Measurements from ENCODE around the gene TMC4. TPM values are rescaled to one million over a fixed set of nuclear protein-coding genes. Genes with fewer than 3 reads are reported as not detected.
"Not testable (repeated sequence)": the region's sequence is repeated elsewhere in the genome, so short reads cannot be mapped to it uniquely, and the experiment has no call there.

The TMC4 gene
- 1 to 10 TPM in 1 of 4 donors, under 1 TPM in 2, not detected in 1; 0.16 to 3.1 (median 0.31) TPM for total RNA-seq

GRCh38 chr19:54172471-54173358 lies at the start of gene TMC4:
Gene TMC4 (minus strand): TSS chr19:54173160. CDS start chr19:54173117, 43 bp downstream.
- peak within 1 kb of the TSS in 1 of 2 donors; percentile 16 for H3K4me3 ChIP-seq
- peaks cover 38% of the 10 kb centered on the region for H3K27me3 ChIP-seq
- WGBS, 2 donors (ENCODE audit: low coverage in 1 of 2) = 10 to 60% methylated on average over 1 to 3 of the region's 13 CpGs
- H3K9me3 ChIP-seq = no peaks in the 10 kb centered on the region
- H3K36me3 ChIP-seq = peaks cover 0 to 7% of the 10 kb centered on the region in 2 donors
- H3K4me1 ChIP-seq = peaks cover 0 to 11% (median 0%) of the 10 kb centered on the region in 3 donors
- H3K27ac ChIP-seq = peak within 1 kb of the TSS in 2 of 4 donors; percentile 27 to 40
- ATAC-seq = no peak
- TF ChIP-seq POLR2A (IDR thresholded peaks at IDR 0.05) = no peak
- TF ChIP-seq POLR2AphosphoS5 (IDR thresholded peaks at IDR 0.05) = no peak
- no peak for TF ChIP-seq EP300 (IDR thresholded peaks at IDR 0.05)
- TF ChIP-seq CTCF (IDR thresholded peaks at IDR 0.05) = no peak

GRCh38 chr19:54221947-54222346 lies 49.0 kb upstream of the TMC4 start:
- H3K36me3 ChIP-seq = not testable (repeated sequence)

GRCh38 chr19:54219702-54220101 lies 46.7 kb upstream of the TMC4 start:
- H3K27me3 ChIP-seq = peaks cover 39% of the 10 kb centered on the region
- ATAC-seq, H3K4me3 ChIP-seq, H3K9me3 ChIP-seq, H3K4me1 ChIP-seq, H3K36me3 ChIP-seq, H3K27ac ChIP-seq: not testable (repeated sequence)
- no CpG with 5 or more reads among the region's 5 CpGs for WGBS, 2 donors (ENCODE audit: low coverage in 1 of 2)

More at GRCh38 chr19:54221947-54222346, 49.0 kb upstream of the TMC4 start:
- ATAC-seq, H3K4me1 ChIP-seq, H3K9me3 ChIP-seq, H3K4me3 ChIP-seq, H3K27ac ChIP-seq: not testable (repeated sequence)
- peaks cover 45% of the 10 kb centered on the region for H3K27me3 ChIP-seq
- WGBS, 2 donors (ENCODE audit: low coverage in 1 of 2) = no CpG with 5 or more reads among the region's 7 CpGs

- Histone ChIP-seq H3K27me3 (peaks cover 38% of the 10 kb centered on the region), H3K27ac (no peak overlapping the region), H3K36me3 (no peaks in the 10 kb centered on the region), H3K9me3 (no peaks in the 10 kb centered on the region), H3K4me3 (no peak overlapping the region), H3K4me1 (no peaks in the 10 kb centered on the region)
- ATAC-seq = no peak
- whole genome bisulfite sequencing, 2 donors (ENCODE audit: low coverage in 1 of 2) = 80 to 82% methylated on average over 5 to 12 of the region's 27 CpGs
- no peak for TF ChIP-seq CTCF (IDR thresholded peaks at IDR 0.05)
- TF ChIP-seq POLR2AphosphoS5 (IDR thresholded peaks at IDR 0.05) = no peak
- no peak for TF ChIP-seq POLR2A (IDR thresholded peaks at IDR 0.05)
- TF ChIP-seq EP300 (IDR thresholded peaks at IDR 0.05) = no peak
These were observed 46.2 kb upstream of the TMC4 start for GRCh38 chr19:54218960-54219661.

- Histone ChIP-seq H3K4me3 (no peak overlapping the region), H3K36me3 (no peaks in the 10 kb centered on the region), H3K27ac (no peak overlapping the region), H3K27me3 (peaks cover 29% of the 10 kb centered on the region), H3K9me3 (no peaks in the 10 kb centered on the region), H3K4me1 (no peaks in the 10 kb centered on the region)
- no peak for ATAC-seq
- TF ChIP-seq EP300 (IDR thresholded peaks at IDR 0.05) (no peak), POLR2A (IDR thresholded peaks at IDR 0.05) (no peak), CTCF (IDR thresholded peaks at IDR 0.05) (no peak), POLR2AphosphoS5 (IDR thresholded peaks at IDR 0.05) (no peak)
- 37 to 65% methylated on average over 2 to 4 of the region's 8 CpGs for WGBS, 2 donors (ENCODE audit: low coverage in 1 of 2)
These were observed 45.3 kb upstream of the TMC4 start for GRCh38 chr19:54218259-54218658.

GRCh38 chr19:54217517-54218247 lies 44.7 kb upstream of the TMC4 start:
- ATAC-seq = not testable (repeated sequence)

More at GRCh38 chr19:54217517-54218247, 44.7 kb upstream of the TMC4 start:
- H3K4me1 ChIP-seq, H3K4me3 ChIP-seq, H3K27ac ChIP-seq, H3K36me3 ChIP-seq, H3K9me3 ChIP-seq: not testable (repeated sequence)
- WGBS, 2 donors (ENCODE audit: low coverage in 1 of 2) = 35% methylated on average over 5 of the region's 20 CpGs; no CpG with 5 or more reads in 1 of the 2 donors
- peaks cover 24% of the 10 kb centered on the region for H3K27me3 ChIP-seq

Data from gastroesophageal sphincter (tissue), 4 donors.